ENCODE data around the gene PRRC2A. TPM values are rescaled to one million over a fixed set of nuclear protein-coding genes. Genes with fewer than 3 reads are reported as not detected.

PRRC2A gene
- total and polyA plus RNA-seq, 4 donors: 73.7 to 157 (median 103) TPM

GRCh38 chr6:31666337-31666965 lies 45.9 kb downstream of the PRRC2A start:
- peak overlapping the region; percentile 65 to 67 for H3K9ac ChIP-seq (ENCODE audit: insufficient read depth in 1 of 2, low read length in 2 of 2)
- peak overlapping the region; percentile 56 to 90 for H3K27ac ChIP-seq (ENCODE audit: low read depth in 1 of 2, low read length in 1 of 2)
- 4 to 6% methylated on average over 15 of the region's 15 CpGs for WGBS, 2 donors
- no peak for TF ChIP-seq CTCF (IDR thresholded peaks at IDR 0.05; ENCODE audit: control extremely low read depth, extremely low read depth)
- H3K9me3 ChIP-seq (ENCODE audit: control insufficient read depth in 4 of 4, insufficient read depth in 3 of 4, low read length in 3 of 4): no peaks in the 10 kb centered on the region
- DNase-seq: no peak
- no peak for ATAC-seq (ENCODE audit: insufficient read depth, low FRiP score)
- H3K36me3 ChIP-seq (ENCODE audit: control insufficient read depth in 4 of 4, insufficient read depth in 4 of 4, low read length in 4 of 4): peaks cover 11 to 51% (median 37%) of the 10 kb centered on the region in 4 donors
- H3K4me1 ChIP-seq (ENCODE audit: control insufficient read depth in 5 of 5, insufficient read depth in 5 of 5, low read length in 5 of 5): peaks cover 3 to 27% (median 9%) of the 10 kb centered on the region in 5 donors
- H3K4me3 ChIP-seq: peak overlapping the region; percentile 77
- H3K27me3 ChIP-seq (ENCODE audit: control insufficient read depth in 3 of 3, insufficient read depth in 3 of 3, low read length in 2 of 3): no peaks in the 10 kb centered on the region

- no peak within 1 kb of the TSS for H3K9ac ChIP-seq (ENCODE audit: insufficient read depth in 1 of 2, low read length in 2 of 2)
- no peaks in the 10 kb centered on the region for H3K9me3 ChIP-seq (ENCODE audit: control insufficient read depth in 4 of 4, insufficient read depth in 3 of 4, low read length in 3 of 4)
- ATAC-seq (ENCODE audit: insufficient read depth, low FRiP score): no peak
- H3K27ac ChIP-seq (ENCODE audit: low read depth in 1 of 2, low read length in 1 of 2): no peak within 1 kb of the TSS
- WGBS, 2 donors: 82 to 92% methylated on average over 8 of the region's 8 CpGs
- no peaks in the 10 kb centered on the region for H3K27me3 ChIP-seq (ENCODE audit: control insufficient read depth in 3 of 3, insufficient read depth in 3 of 3, low read length in 2 of 3)
- H3K36me3 ChIP-seq (ENCODE audit: control insufficient read depth in 4 of 4, insufficient read depth in 4 of 4, low read length in 4 of 4): peaks cover 19 to 49% (median 40%) of the 10 kb centered on the region in 4 donors
- H3K4me3 ChIP-seq: no peak within 1 kb of the TSS
- no peak for TF ChIP-seq CTCF (IDR thresholded peaks at IDR 0.05; ENCODE audit: control extremely low read depth, extremely low read depth)
- no peak for DNase-seq
- peaks cover 0 to 7% (median 4%) of the 10 kb centered on the region in 5 donors for H3K4me1 ChIP-seq (ENCODE audit: control insufficient read depth in 5 of 5, insufficient read depth in 5 of 5, low read length in 5 of 5)
These were observed 49.2 kb downstream of the PRRC2A start, which contains the start of gene LY6G5B for GRCh38 chr6:31669676-31670075. TSS of gene LY6G5B (plus strand) at chr6:31669976. CDS start at chr6:31670951, 975 bp downstream.

DNA sequence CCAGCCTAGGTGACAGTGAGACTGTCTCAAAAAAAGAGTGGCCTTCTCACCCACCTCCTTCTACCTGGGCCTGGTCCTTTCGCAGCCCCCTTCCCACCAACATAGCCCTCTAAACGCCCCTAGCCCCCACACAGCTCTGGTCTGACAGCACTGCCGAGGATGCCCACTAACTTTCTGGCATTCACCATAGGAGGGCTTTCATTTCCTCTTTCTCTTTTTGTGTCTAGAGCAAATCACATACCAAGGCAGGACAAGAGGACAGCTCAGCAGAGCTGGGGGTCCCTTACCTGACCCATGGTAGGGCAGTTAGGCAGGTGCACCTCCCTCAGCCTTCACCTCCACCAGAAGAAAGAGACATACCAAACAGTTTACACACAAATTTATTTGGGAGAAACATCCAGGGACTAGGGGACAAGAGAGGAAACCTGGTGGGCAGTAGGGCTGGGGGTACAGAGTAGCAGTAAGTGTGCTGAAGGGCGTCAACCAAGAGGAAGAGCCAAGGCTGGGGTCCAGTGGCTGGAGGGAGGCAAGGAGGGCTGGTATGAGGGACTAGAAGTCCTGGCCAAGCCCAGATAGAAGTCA lies 55.9 kb downstream of the PRRC2A start:
- ATAC-seq (ENCODE audit: insufficient read depth, low FRiP score) (no peak), DNase-seq (no peak)
- Histone ChIP-seq H3K9me3 (ENCODE audit: control insufficient read depth in 4 of 4, insufficient read depth in 3 of 4, low read length in 3 of 4) (no peaks in the 10 kb centered on the region), H3K27ac (ENCODE audit: low read depth in 1 of 2, low read length in 1 of 2) (no peak overlapping the region), H3K36me3 (ENCODE audit: control insufficient read depth in 4 of 4, insufficient read depth in 4 of 4, low read length in 4 of 4) (peaks cover 2 to 19% (median 6%) of the 10 kb centered on the region in 4 donors), H3K9ac (ENCODE audit: insufficient read depth in 1 of 2, low read length in 2 of 2) (no peak overlapping the region), H3K4me3 (no peak overlapping the region), H3K4me1 (ENCODE audit: control insufficient read depth in 5 of 5, insufficient read depth in 5 of 5, low read length in 5 of 5) (peaks cover 0 to 12% (median 4%) of the 10 kb centered on the region in 5 donors), H3K27me3 (ENCODE audit: control insufficient read depth in 3 of 3, insufficient read depth in 3 of 3, low read length in 2 of 3) (no peaks in the 10 kb centered on the region)
- WGBS, 2 donors: 84% methylated on average over 4 of the region's 4 CpGs
- TF ChIP-seq CTCF (IDR thresholded peaks at IDR 0.05; ENCODE audit: control extremely low read depth, extremely low read depth): no peak
